Liver (tissue), 9 donors: ENCODE data around the gene ZBTB49. TPM values are rescaled to one million over a fixed set of nuclear protein-coding genes. Genes with fewer than 3 reads are reported as not detected.
A peak's percentile ranks its signal among the peaks of the same experiment; 100 is the strongest.

Experiments
- DNase-seq: peaks from one replicate; pipeline ENCODE4 v3.0.0-alpha.2; 2017; ENCODE audit warnings: low spot score
- H3K27ac ChIP-seq, 2 donors: one replicate each; pipeline ENCODE4 v1.7.0; 2013; ENCODE audit warnings: inconsistent platforms in 2 of 2, low read length in 2 of 2, control low read depth in 1 of 2, low read depth in 1 of 2, mild to moderate bottlenecking in 1 of 2
- H3K27me3 ChIP-seq, 4 donors: one replicate each; pipeline versions ENCODE4 v1.6.1 to v1.7.0; 2013; ENCODE audit warnings: low read length in 3 of 4, inconsistent platforms in 1 of 4, mild to moderate bottlenecking in 1 of 4, moderate library complexity in 1 of 4; ENCODE audit not compliant: control insufficient read depth in 4 of 4, insufficient read depth in 4 of 4
- H3K36me3 ChIP-seq, 4 donors: one replicate each; pipeline versions ENCODE4 v1.6.1 to v1.7.0; 2013; ENCODE audit warnings: low read length in 3 of 4, mild to moderate bottlenecking in 3 of 4, low read depth in 1 of 4, moderate library complexity in 1 of 4; ENCODE audit not compliant: control insufficient read depth in 4 of 4, insufficient read depth in 3 of 4
- H3K4me1 ChIP-seq, 4 donors: one replicate each; pipeline versions ENCODE4 v1.6.1 to v1.7.0; 2013; ENCODE audit warnings: low read length in 3 of 4, mild to moderate bottlenecking in 3 of 4, moderate library complexity in 1 of 4; ENCODE audit not compliant: control insufficient read depth in 4 of 4, insufficient read depth in 4 of 4
- H3K4me3 ChIP-seq, 3 donors: one replicate each; pipeline versions ENCODE4 v1.6.1 to v1.7.0; 2013; ENCODE audit warnings: low read length in 3 of 3, control low read depth in 1 of 3, low read depth in 1 of 3, mild to moderate bottlenecking in 1 of 3
- H3K9ac ChIP-seq, 2 donors: one replicate each; pipeline ENCODE4 v1.7.0; 2013; ENCODE audit warnings: low read length in 2 of 2, mild to moderate bottlenecking in 2 of 2, moderate library complexity in 2 of 2, control low read depth in 1 of 2, low read depth in 1 of 2
- H3K9me3 ChIP-seq, 4 donors: one replicate each; pipeline versions ENCODE4 v1.6.1 to v1.7.0; 2013; ENCODE audit warnings: low read length in 3 of 4; ENCODE audit not compliant: control insufficient read depth in 4 of 4
- EGR1 ChIP-seq, 2 donors: IDR thresholded peaks; 2 replicates each; pipeline ENCODE4 v1.6.1; 2016 to 2018; ENCODE audit warnings: antibody characterized with exemption in 2 of 2, low read depth in 2 of 2
- GABPA ChIP-seq, 2 donors: IDR thresholded peaks in 1 of 2; conservative IDR thresholded peaks in 1 of 2; 2 replicates each; pipeline ENCODE4 v1.6.1; 2016; ENCODE audit warnings: antibody characterized with exemption in 2 of 2, mild to moderate bottlenecking in 1 of 2, moderate library complexity in 1 of 2
- HNF4A ChIP-seq, 2 donors: conservative IDR thresholded peaks; 2 replicates each; pipeline ENCODE4 v1.6.1; 2016; ENCODE audit warnings: antibody characterized with exemption in 2 of 2, mild to moderate bottlenecking in 2 of 2
- HNF4G ChIP-seq: IDR thresholded peaks from 2 replicates; pipeline ENCODE4 v1.6.1; 2016; ENCODE audit warnings: antibody characterized with exemption
- JUND ChIP-seq, 2 donors: IDR thresholded peaks; 2 replicates each; pipeline ENCODE4 v1.6.1; 2016; ENCODE audit warnings: antibody characterized with exemption in 2 of 2
- RAD21 ChIP-seq, 2 donors: IDR thresholded peaks; 2 replicates each; pipeline ENCODE4 v1.6.1; 2016; ENCODE audit warnings: antibody characterized with exemption in 2 of 2, mild to moderate bottlenecking in 2 of 2
- RXRA ChIP-seq, 2 donors: IDR thresholded peaks; 2 replicates each; pipeline ENCODE4 v1.6.1; 2017 to 2018; ENCODE audit warnings: antibody characterized with exemption in 2 of 2, mild to moderate bottlenecking in 1 of 2
- TAF1 ChIP-seq: conservative IDR thresholded peaks from 2 replicates; pipeline ENCODE4 v1.6.1; 2016; ENCODE audit warnings: antibody characterized with exemption, mild to moderate bottlenecking
- WGBS: extraction: QIAGEN DNeasy Blood & Tissue Kit; methylation state at CpG from one replicate; pipeline ENCODE4 v1.1.7; 2013; 5-methylcytosine and 5-hydroxymethylcytosine counted together
- polyA plus RNA-seq, 2 donors: library from polyadenylated mRNA; stranded (reverse) in 1 of 2; unstranded in 1 of 2; fragments of 200-250 nt in 1 of 2; fragments of >200 nt in 1 of 2; fragmentation: Nextera tagmentation in 1 of 2; extraction: Ambion mirVana in 1 of 2; gene quantifications; one replicate each; pipeline versions ENCODE4 v1.2.1 to v1.2.3, GENCODE V29; 2013 to 2015
- total RNA-seq, 2 donors: library from RNA; depleted of rRNA; stranded (reverse); fragments of >200 nt; gene quantifications; one replicate each; pipeline ENCODE4 v1.2.3, GENCODE V29; 2014
- TF ChIP-seq, protein P1 (sequence below): fragments of 150-350 bp; IDR thresholded peaks from 2 replicates; pipeline ENCODE4 v1.5.1; 2017; ENCODE audit warnings: improper control_type of control experiment, low read depth, low read length; ENCODE audit not compliant: missing input control
- TF ChIP-seq, protein P2 (sequence below): IDR thresholded peaks from 2 replicates; pipeline ENCODE4 v1.6.1; 2016; ENCODE audit warnings: antibody characterized with exemption
- TF ChIP-seq, protein P3 (sequence below): IDR thresholded peaks from 2 replicates; pipeline ENCODE4 v1.6.1; 2016; ENCODE audit warnings: antibody characterized with exemption
- TF ChIP-seq, protein P4 (sequence below): IDR thresholded peaks from 2 replicates; pipeline ENCODE4 v1.6.1; 2016; ENCODE audit warnings: antibody characterized with exemption, mild to moderate bottlenecking
- donor health status: healthy.
- donor health status: healthy.
- donor health status: healthy.
- donor health status: healthy.
- donor health status: healthy.

ZBTB49 gene
- total and polyA plus RNA-seq, 4 donors, result 1.3 to 3.8 (median 2.0) TPM

DNA sequence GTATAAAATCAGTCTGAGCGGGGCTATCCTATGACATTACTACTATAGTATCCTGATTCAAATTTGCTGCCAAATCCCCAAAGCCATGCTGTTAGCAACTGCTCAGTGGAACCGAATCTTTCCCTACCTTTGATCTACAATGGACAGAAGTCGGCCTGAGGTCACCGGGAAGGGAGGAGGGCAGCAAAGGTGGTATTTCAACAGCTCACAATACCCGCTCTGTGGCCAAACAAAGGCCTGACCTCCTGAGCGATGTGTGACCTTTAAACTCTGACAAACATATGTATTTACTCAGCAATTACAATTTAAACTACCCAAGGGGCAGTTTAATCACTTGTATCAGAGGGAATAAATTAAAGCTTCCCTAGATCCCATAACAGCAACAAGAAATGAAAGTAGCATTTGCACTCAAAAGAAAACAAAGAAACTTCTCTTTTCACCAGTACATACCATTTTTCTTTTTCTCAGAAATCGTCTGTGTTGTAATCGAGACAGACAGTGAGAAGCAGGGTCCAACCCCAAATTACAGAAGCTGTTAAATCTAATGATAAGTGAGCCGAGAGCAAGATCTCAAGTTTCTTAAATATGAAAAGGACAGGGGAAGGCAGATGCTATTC, 30.5 kb upstream of the ZBTB49 start (continued):
- TF ChIP-seq, protein P1, sequence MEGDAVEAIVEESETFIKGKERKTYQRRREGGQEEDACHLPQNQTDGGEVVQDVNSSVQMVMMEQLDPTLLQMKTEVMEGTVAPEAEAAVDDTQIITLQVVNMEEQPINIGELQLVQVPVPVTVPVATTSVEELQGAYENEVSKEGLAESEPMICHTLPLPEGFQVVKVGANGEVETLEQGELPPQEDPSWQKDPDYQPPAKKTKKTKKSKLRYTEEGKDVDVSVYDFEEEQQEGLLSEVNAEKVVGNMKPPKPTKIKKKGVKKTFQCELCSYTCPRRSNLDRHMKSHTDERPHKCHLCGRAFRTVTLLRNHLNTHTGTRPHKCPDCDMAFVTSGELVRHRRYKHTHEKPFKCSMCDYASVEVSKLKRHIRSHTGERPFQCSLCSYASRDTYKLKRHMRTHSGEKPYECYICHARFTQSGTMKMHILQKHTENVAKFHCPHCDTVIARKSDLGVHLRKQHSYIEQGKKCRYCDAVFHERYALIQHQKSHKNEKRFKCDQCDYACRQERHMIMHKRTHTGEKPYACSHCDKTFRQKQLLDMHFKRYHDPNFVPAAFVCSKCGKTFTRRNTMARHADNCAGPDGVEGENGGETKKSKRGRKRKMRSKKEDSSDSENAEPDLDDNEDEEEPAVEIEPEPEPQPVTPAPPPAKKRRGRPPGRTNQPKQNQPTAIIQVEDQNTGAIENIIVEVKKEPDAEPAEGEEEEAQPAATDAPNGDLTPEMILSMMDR, result no peak
- TF ChIP-seq, protein P2, sequence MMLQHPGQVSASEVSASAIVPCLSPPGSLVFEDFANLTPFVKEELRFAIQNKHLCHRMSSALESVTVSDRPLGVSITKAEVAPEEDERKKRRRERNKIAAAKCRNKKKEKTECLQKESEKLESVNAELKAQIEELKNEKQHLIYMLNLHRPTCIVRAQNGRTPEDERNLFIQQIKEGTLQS, result peak; percentile 14
- TF ChIP-seq HNF4A (conservative IDR thresholded peaks at IDR 0.05), result peak; percentile 88 to 97
- TF ChIP-seq, protein P3, sequence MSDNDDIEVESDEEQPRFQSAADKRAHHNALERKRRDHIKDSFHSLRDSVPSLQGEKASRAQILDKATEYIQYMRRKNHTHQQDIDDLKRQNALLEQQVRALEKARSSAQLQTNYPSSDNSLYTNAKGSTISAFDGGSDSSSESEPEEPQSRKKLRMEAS, result peak; percentile 85
- TF ChIP-seq GABPA (IDR thresholded peaks at IDR 0.05 in 1 of 2, conservative IDR thresholded peaks at IDR 0.05 in 1 of 2), result peak in 1 of 2 donors; percentile 70
- peak in 1 of 2 donors; percentile 52 for TF ChIP-seq EGR1 (IDR thresholded peaks at IDR 0.05; ENCODE audit: low read depth in 2 of 2)
- TF ChIP-seq TAF1, result no peak
- TF ChIP-seq JUND (IDR thresholded peaks at IDR 0.05), result peak; percentile 60 to 82
- peak; percentile 98 to 99 for TF ChIP-seq RXRA (IDR thresholded peaks at IDR 0.05)

DNA sequence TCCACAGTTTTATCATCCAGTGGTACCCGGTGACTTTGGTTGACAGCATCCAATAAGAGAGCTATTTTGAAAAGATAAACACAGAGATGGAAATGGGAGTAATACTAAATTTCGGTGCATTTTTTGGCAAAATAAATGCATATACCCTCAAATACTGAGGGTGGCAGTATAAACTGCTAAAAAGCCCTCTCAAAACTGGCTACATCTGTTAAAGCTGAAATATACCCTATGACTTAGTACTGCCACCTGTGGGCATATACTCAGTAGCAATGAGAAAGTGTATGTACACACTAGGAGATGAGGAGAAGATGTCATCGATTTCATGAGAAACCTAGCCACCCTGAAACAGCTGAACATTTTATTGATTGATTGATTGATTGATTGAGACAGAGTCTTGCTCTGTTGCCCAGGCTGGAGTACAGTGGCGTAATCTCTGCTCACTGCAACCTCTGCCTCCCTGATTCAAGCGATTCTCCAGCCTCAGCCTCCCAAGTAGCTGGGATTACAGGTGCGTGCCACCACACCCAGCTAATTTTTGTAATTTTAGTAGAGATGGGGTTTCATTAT, 29.8 kb upstream of the ZBTB49 start:
- no peak for DNase-seq
- peak overlapping the region; percentile 16 to 52 for H3K27ac ChIP-seq
- peak overlapping the region in 1 of 2 donors; percentile 36 for H3K9ac ChIP-seq
- H3K4me1 ChIP-seq, result peaks cover 4 to 33% (median 21%) of the 10 kb centered on the region in 4 donors
- TF ChIP-seq, protein P1, result peak; percentile 57
- TF ChIP-seq RAD21 (IDR thresholded peaks at IDR 0.05) (peak; percentile 81 to 88), RXRA (IDR thresholded peaks at IDR 0.05) (no peak), HNF4G (peak; percentile 35)
- WGBS, result 44% methylated on average over 6 of the region's 6 CpGs
- no peaks in the 10 kb centered on the region for H3K27me3 ChIP-seq
- H3K9me3 ChIP-seq, result no peaks in the 10 kb centered on the region
- H3K36me3 ChIP-seq, result peaks cover 0 to 3% (median 0%) of the 10 kb centered on the region in 4 donors
- H3K4me3 ChIP-seq, result peak overlapping the region in 2 of 3 donors; percentile 22 to 33

DNA sequence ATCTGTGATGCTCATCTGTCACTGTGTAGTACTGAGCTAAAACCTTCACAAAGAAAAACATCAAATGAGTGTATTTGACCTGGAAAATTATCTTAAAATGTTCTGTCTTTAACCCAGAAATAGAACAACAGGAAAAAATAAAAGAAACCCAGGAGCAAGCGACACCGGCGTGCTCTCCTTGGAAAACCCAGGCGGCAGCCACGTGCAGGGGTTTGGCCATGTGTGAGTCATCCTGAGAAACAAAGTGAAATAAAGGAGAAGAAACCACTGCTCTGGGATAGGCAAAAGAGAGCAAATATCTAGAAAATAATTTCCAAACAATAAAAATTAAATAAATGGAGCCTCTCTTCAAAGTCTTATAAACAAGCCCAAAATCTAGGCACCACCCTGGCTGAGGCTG, 22.1 kb upstream of the ZBTB49 start:
- Histone ChIP-seq H3K9me3 (no peaks in the 10 kb centered on the region), H3K9ac (no peak overlapping the region), H3K27ac (no peak overlapping the region), H3K27me3 (no peaks in the 10 kb centered on the region), H3K4me1 (no peaks in the 10 kb centered on the region), H3K4me3 (no peak overlapping the region), H3K36me3 (peaks cover 2 to 25% (median 8%) of the 10 kb centered on the region in 4 donors)
- 91% methylated on average over 5 of the region's 5 CpGs for WGBS
- no peak for DNase-seq
- TF ChIP-seq, protein P4, sequence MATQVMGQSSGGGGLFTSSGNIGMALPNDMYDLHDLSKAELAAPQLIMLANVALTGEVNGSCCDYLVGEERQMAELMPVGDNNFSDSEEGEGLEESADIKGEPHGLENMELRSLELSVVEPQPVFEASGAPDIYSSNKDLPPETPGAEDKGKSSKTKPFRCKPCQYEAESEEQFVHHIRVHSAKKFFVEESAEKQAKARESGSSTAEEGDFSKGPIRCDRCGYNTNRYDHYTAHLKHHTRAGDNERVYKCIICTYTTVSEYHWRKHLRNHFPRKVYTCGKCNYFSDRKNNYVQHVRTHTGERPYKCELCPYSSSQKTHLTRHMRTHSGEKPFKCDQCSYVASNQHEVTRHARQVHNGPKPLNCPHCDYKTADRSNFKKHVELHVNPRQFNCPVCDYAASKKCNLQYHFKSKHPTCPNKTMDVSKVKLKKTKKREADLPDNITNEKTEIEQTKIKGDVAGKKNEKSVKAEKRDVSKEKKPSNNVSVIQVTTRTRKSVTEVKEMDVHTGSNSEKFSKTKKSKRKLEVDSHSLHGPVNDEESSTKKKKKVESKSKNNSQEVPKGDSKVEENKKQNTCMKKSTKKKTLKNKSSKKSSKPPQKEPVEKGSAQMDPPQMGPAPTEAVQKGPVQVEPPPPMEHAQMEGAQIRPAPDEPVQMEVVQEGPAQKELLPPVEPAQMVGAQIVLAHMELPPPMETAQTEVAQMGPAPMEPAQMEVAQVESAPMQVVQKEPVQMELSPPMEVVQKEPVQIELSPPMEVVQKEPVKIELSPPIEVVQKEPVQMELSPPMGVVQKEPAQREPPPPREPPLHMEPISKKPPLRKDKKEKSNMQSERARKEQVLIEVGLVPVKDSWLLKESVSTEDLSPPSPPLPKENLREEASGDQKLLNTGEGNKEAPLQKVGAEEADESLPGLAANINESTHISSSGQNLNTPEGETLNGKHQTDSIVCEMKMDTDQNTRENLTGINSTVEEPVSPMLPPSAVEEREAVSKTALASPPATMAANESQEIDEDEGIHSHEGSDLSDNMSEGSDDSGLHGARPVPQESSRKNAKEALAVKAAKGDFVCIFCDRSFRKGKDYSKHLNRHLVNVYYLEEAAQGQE, result no peak
